Hepatocyte (in vitro differentiated cells): ENCODE results near the gene DNAAF1. TPM values are rescaled to one million over a fixed set of nuclear protein-coding genes. Genes with fewer than 3 reads are reported as not detected.

ENCODE experiments used
- DNase-seq: peaks from one replicate; pipeline ENCODE4 v3.0.0-alpha.2; 2016; ENCODE audit warnings: low spot score
- H2AFZ ChIP-seq: fragments of 200-600 bp; sonication (generic); 2 replicates; pipeline ENCODE4 v1.6.0; 2016; ENCODE audit warnings: antibody characterized with exemption, mild to moderate bottlenecking
- H3K27ac ChIP-seq: fragments of 200-600 bp; sonication (generic); 2 replicates; pipeline ENCODE4 v1.5.1; 2016; ENCODE audit warnings: mild to moderate bottlenecking
- H3K27me3 ChIP-seq: fragments of 200-600 bp; sonication (generic); 2 replicates; pipeline ENCODE4 v1.6.1; 2016
- H3K36me3 ChIP-seq: fragments of 200-600 bp; sonication (generic); replicated peaks from 2 replicates; pipeline ENCODE4 v1.5.1; 2016; ENCODE audit warnings: low read depth; ENCODE audit not compliant: insufficient read depth
- H3K4me1 ChIP-seq: fragments of 200-600 bp; sonication (generic); 2 replicates; pipeline ENCODE4 v1.5.1; 2016; ENCODE audit warnings: mild to moderate bottlenecking, moderate library complexity; ENCODE audit not compliant: insufficient read depth
- H3K4me2 ChIP-seq: fragments of 200-600 bp; sonication (generic); 2 replicates; pipeline ENCODE4 v1.6.0; 2016
- H3K4me3 ChIP-seq: fragments of 200-600 bp; sonication (generic); 2 replicates; pipeline ENCODE4 v1.5.1; 2016; ENCODE audit warnings: mild to moderate bottlenecking
- H3K79me2 ChIP-seq: fragments of 200-600 bp; sonication (generic); 2 replicates; pipeline ENCODE4 v1.6.0; 2017; ENCODE audit warnings: mild to moderate bottlenecking
- H3K9me2 ChIP-seq: fragments of 200-600 bp; sonication (generic); replicated peaks from 2 replicates; pipeline ENCODE4 v1.6.0; 2017; ENCODE audit warnings: mild to moderate bottlenecking; ENCODE audit not compliant: insufficient read depth
- H3K9me3 ChIP-seq: fragments of 200-600 bp; sonication (generic); 2 replicates; pipeline ENCODE4 v1.5.1; 2016; ENCODE audit warnings: low read depth, mild to moderate bottlenecking
- H4K20me1 ChIP-seq: fragments of 200-600 bp; sonication (generic); 2 replicates; pipeline ENCODE4 v1.6.0; 2016; ENCODE audit warnings: mild to moderate bottlenecking; ENCODE audit not compliant: insufficient read depth, poor library complexity, severe bottlenecking
- CTCF ChIP-seq: fragments of 200-600 bp; sonication (generic); IDR thresholded peaks from 2 replicates; pipeline ENCODE4 v1.5.1; 2016; ENCODE audit warnings: antibody characterized with exemption, mild to moderate bottlenecking; ENCODE audit not compliant: poor library complexity
- EZH2 ChIP-seq: fragments of 200-600 bp; sonication (generic); IDR thresholded peaks from 2 replicates; pipeline ENCODE4 v1.6.1; 2016; ENCODE audit warnings: antibody characterized with exemption, mild to moderate bottlenecking, borderline replicate concordance
- EZH2phosphoT487 ChIP-seq: fragments of 200-600 bp; sonication (generic); IDR thresholded peaks from one replicate; pipeline ENCODE4 v1.6.1; 2018; ENCODE audit warnings: antibody characterized with exemption, mild to moderate bottlenecking, low read depth, moderate library complexity; ENCODE audit not compliant: unreplicated experiment, severe bottlenecking
- WGBS: methylation state at CpG from one replicate; pipeline ENCODE4 v1.1.6; 2016; ENCODE audit warnings: low lambda C conversion rate; ENCODE audit errors: missing lambda C conversion rate; 5-methylcytosine and 5-hydroxymethylcytosine counted together
- polyA plus RNA-seq: library from polyadenylated mRNA; unstranded; fragments of >200 nt; fragmentation: Nextera tagmentation; extraction: Ambion mirVana; gene quantifications from 2 replicates; pipeline ENCODE4 v1.2.1, GENCODE V29; 2016
- total RNA-seq: library from RNA; depleted of rRNA; stranded (reverse); fragments of >200 nt; gene quantifications from 2 replicates; pipeline ENCODE4 v1.2.3, GENCODE V29; 2014

DNAAF1 gene
- total and polyA plus RNA-seq, 2 experiments from 2014 or later = 0.13 to 0.31 TPM

- Histone ChIP-seq H3K9me3 (no peaks in the 10 kb centered on the region), H3K27me3 (no peaks in the 10 kb centered on the region), H3K9me2 (no peaks in the 10 kb centered on the region), H3K27ac (no peak overlapping the region), H3K36me3 (no peaks in the 10 kb centered on the region), H3K4me1 (no peaks in the 10 kb centered on the region), H4K20me1 (no peaks in the 10 kb centered on the region), H3K79me2 (no peaks in the 10 kb centered on the region), H2AFZ (no peak overlapping the region), H3K4me2 (no peak overlapping the region), H3K4me3 (no peak overlapping the region)
- 84% methylated on average over 2 of the region's 2 CpGs for WGBS
- DNase-seq = no peak
- TF ChIP-seq EZH2 (no peak), EZH2phosphoT487 (no peak), CTCF (no peak)
Observed at GRCh38 chr16:84209989-84210388, 64.9 kb downstream of the DNAAF1 start.

- no peak overlapping the region for H2AFZ ChIP-seq
- no peaks in the 10 kb centered on the region for H3K9me2 ChIP-seq
- no peak overlapping the region for H3K4me3 ChIP-seq
- no peaks in the 10 kb centered on the region for H4K20me1 ChIP-seq
- no peaks in the 10 kb centered on the region for H3K36me3 ChIP-seq
- WGBS = 83% methylated on average over 4 of the region's 4 CpGs
- no peak overlapping the region for H3K27ac ChIP-seq
- no peak for TF ChIP-seq EZH2phosphoT487
- TF ChIP-seq CTCF = no peak
- TF ChIP-seq EZH2 = no peak
- no peaks in the 10 kb centered on the region for H3K4me1 ChIP-seq
- DNase-seq = no peak
- no peaks in the 10 kb centered on the region for H3K27me3 ChIP-seq
- H3K4me2 ChIP-seq = no peak overlapping the region
- no peaks in the 10 kb centered on the region for H3K9me3 ChIP-seq
- no peaks in the 10 kb centered on the region for H3K79me2 ChIP-seq
Observed at GRCh38 chr16:84212154-84212553, 67.0 kb downstream of the DNAAF1 start.

GRCh38 chr16:84212631-84213030 is 67.5 kb downstream of the DNAAF1 start:
- Histone ChIP-seq H3K79me2 (no peaks in the 10 kb centered on the region), H3K4me2 (no peak overlapping the region), H3K4me1 (no peaks in the 10 kb centered on the region), H3K27me3 (no peaks in the 10 kb centered on the region), H3K36me3 (no peaks in the 10 kb centered on the region), H3K4me3 (no peak overlapping the region), H2AFZ (no peak overlapping the region), H4K20me1 (no peaks in the 10 kb centered on the region), H3K9me3 (no peaks in the 10 kb centered on the region), H3K27ac (no peak overlapping the region), H3K9me2 (no peaks in the 10 kb centered on the region)
- no peak for TF ChIP-seq EZH2phosphoT487
- TF ChIP-seq EZH2 = no peak
- no peak for TF ChIP-seq CTCF
- 91% methylated on average over 4 of the region's 4 CpGs for WGBS
- DNase-seq = no peak

- no peak for DNase-seq
- Histone ChIP-seq H3K9me3 (no peaks in the 10 kb centered on the region), H4K20me1 (no peaks in the 10 kb centered on the region), H3K36me3 (no peaks in the 10 kb centered on the region), H3K4me3 (no peak overlapping the region), H3K27me3 (no peaks in the 10 kb centered on the region), H3K4me1 (no peaks in the 10 kb centered on the region), H3K4me2 (no peak overlapping the region), H3K9me2 (no peaks in the 10 kb centered on the region), H3K79me2 (no peaks in the 10 kb centered on the region), H2AFZ (no peak overlapping the region), H3K27ac (no peak overlapping the region)
- TF ChIP-seq EZH2phosphoT487 = no peak
- no peak for TF ChIP-seq CTCF
- TF ChIP-seq EZH2 = no peak
- 93% methylated on average over 15 of the region's 15 CpGs for WGBS
Observed at GRCh38 chr16:84214451-84215066, 69.5 kb downstream of the DNAAF1 start.
